Kidney epithelial cell (primary cell): ENCODE measurements around the gene CERKL. TPM values are rescaled to one million over a fixed set of nuclear protein-coding genes. Genes with fewer than 3 reads are reported as not detected.

Experiments used
- DNase-seq: peaks from one replicate; pipeline ENCODE4 v3.0.0-alpha.2; 2010; ENCODE audit warnings: low read depth
- H3K27me3 ChIP-seq: 2 replicates; pipeline ENCODE4 v1.6.0; 2011; ENCODE audit warnings: low read length; ENCODE audit not compliant: control insufficient read depth, insufficient read depth
- H3K36me3 ChIP-seq: 2 replicates; pipeline ENCODE4 v1.5.1; 2011; ENCODE audit warnings: low read length; ENCODE audit not compliant: control insufficient read depth, insufficient read depth
- H3K4me3 ChIP-seq: 2 replicates; pipeline ENCODE4 v1.5.1; 2011; ENCODE audit warnings: low read depth, mild to moderate bottlenecking, control low read depth, low read length
- CTCF ChIP-seq: IDR thresholded peaks from 2 replicates; pipeline ENCODE4 v1.5.1; 2011; ENCODE audit warnings: mild to moderate bottlenecking, moderate library complexity, low read length, control low read depth, inconsistent platforms; ENCODE audit not compliant: insufficient read depth, poor library complexity, severe bottlenecking
- total RNA-seq: library from RNA; depleted of rRNA; stranded (reverse); fragments of >200 nt; gene quantifications from 2 replicates; pipeline ENCODE4 v1.2.3, GENCODE V29; 2015

Gene CERKL
- total RNA-seq, 1 donor from 2014 or later = 0.17 TPM

DNA sequence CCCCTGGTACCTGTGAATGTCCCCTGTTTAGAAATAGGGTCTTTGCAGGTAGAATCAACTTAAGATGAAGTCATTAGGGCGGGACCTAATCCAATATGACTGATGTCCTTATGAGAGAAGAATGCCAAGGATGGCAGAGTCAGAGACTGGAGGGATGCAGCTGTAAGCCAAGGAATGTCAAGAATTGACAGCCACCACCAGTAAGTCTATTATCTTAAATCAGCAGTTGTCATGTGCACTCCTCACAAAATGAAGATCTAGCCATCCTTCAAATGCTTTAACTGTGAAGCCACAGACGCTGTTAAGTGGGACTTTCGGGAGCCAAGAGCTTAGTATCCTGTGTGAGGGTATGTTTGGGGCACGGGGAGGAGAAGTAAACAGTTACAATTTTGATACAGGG is 116.5 kb downstream of the CERKL start:
- H3K36me3 ChIP-seq = no peaks in the 10 kb centered on the region
- no peak for TF ChIP-seq CTCF
- no peak for DNase-seq
- no peak overlapping the region for H3K4me3 ChIP-seq
- H3K27me3 ChIP-seq = no peaks in the 10 kb centered on the region

GRCh38 chr2:181536730-181537129 is 120.2 kb downstream of the CERKL start:
- no peaks in the 10 kb centered on the region for H3K36me3 ChIP-seq
- no peak overlapping the region for H3K4me3 ChIP-seq
- no peaks in the 10 kb centered on the region for H3K27me3 ChIP-seq
- TF ChIP-seq CTCF = no peak
- DNase-seq = no peak

DNA sequence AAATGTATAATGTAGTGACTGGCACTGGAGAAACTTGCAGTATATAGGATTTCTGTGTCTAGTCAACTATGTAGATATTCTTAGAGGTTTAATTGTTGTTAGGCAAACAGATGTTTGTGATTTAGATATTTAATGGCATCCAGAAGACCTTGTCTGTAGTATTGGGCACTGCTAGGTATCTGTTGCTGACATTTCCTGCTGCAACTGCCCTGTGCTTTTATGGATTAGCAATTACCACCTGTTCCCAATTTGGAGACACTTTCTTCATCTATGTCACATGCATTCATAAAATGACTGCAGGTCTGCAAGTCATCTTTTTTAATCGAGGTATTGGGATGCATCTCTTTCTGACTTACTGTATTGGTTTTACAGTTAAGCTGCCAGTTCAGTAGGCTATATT is 128.5 kb downstream of the CERKL start:
- no peaks in the 10 kb centered on the region for H3K36me3 ChIP-seq
- DNase-seq = no peak
- no peak for TF ChIP-seq CTCF
- no peaks in the 10 kb centered on the region for H3K27me3 ChIP-seq
- no peak overlapping the region for H3K4me3 ChIP-seq

DNA sequence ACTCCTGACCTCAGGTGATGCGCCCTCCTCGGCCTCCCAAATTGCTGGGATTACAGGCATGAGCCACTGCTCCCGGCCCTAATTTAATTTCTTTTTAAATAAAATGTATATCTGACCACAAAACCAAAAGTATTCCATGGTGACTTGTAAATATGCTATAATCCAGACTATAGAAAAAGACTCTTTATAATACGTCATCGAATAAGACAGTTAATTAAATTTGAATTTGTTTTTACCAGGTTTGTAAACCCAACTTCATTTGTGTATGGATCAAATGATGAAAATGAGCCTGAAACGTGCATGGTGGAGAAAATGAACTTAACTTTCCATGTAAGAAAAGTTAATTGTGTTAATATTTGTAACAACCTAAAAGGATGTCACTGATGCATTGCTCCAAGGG is 129.8 kb downstream of the CERKL start:
- no peak for DNase-seq
- no peak for TF ChIP-seq CTCF
- Histone ChIP-seq H3K27me3 (no peaks in the 10 kb centered on the region), H3K36me3 (no peaks in the 10 kb centered on the region), H3K4me3 (no peak overlapping the region)

DNA sequence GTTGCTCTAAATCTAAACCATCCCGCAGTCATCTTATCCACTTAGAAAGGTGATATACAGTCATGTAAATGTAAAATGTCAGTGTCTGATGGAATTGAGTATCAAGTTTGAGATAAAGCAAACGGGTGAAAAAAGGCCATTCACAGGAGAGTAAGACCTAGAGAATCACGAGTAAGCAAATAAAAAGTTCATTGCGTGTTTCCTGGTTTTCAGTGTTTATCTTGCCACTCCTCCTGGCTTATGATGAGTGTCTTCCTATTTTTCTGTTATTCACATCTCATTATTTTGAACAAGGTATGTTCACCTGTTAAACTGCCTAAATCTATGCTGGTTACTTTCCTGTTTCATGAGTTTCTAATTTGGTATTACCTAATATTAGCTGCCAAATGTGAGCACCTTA is 130.9 kb downstream of the CERKL start:
- DNase-seq = no peak
- TF ChIP-seq CTCF = no peak
- Histone ChIP-seq H3K36me3 (no peaks in the 10 kb centered on the region), H3K27me3 (no peaks in the 10 kb centered on the region), H3K4me3 (no peak overlapping the region)

DNA sequence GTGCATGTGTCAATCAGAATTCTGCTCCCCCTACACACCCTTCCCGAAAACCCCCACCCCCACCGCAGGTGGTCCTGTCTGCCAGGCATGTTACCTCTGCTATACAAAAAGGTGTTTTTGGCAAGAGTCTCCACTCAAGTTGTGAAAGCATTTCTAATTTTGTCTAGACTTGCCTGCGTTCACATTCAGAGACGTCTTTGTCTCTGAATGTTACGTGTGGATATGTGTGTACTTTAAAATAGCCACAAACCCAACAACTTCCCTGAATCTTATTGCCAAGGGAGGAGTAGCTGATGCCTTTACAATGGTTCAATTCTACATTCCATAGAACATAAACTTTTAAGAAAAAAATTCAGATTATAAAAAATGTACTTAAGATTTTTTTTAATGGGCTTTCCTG is 133.1 kb downstream of the CERKL start:
- no peak for TF ChIP-seq CTCF
- no peak overlapping the region for H3K4me3 ChIP-seq
- H3K27me3 ChIP-seq = no peaks in the 10 kb centered on the region
- H3K36me3 ChIP-seq = no peaks in the 10 kb centered on the region
- DNase-seq = no peak
